Measurements from ENCODE around the gene RPS16.
"Not testable (repeated sequence)": the region's sequence is repeated elsewhere in the genome, so short reads cannot be mapped to it uniquely, and the experiment has no call there.

The RPS16 gene
- total RNA-seq: 459 to 701 reads per million in 2 experiments

- DNase-seq (ENCODE audit: low read depth): peak; percentile 98
Measured at GRCh38 chr19:39435499-39436349, at the start of gene RPS16. TSS of gene RPS16 (minus strand) at chr19:39435949. CDS start at chr19:39435895, 54 bp downstream.

GRCh38 chr19:39483141-39483540, 47.4 kb upstream of the RPS16 start:
- no peak for DNase-seq (ENCODE audit: low read depth)

GRCh38 chr19:39481676-39482075, 45.9 kb upstream of the RPS16 start:
- DNase-seq (ENCODE audit: low read depth): no peak

GRCh38 chr19:39481229-39481545, 45.4 kb upstream of the RPS16 start:
- no peak for DNase-seq (ENCODE audit: low read depth)

GRCh38 chr19:39480337-39481228, 44.8 kb upstream of the RPS16 start, which contains the start of gene TIMM50:
TSS of gene TIMM50 (plus strand) at chr19:39480838. CDS start at chr19:39480854, 16 bp downstream.
- peak; percentile 95 for DNase-seq (ENCODE audit: low read depth)

GRCh38 chr19:39479916-39480315, 44.2 kb upstream of the RPS16 start:
- DNase-seq (ENCODE audit: low read depth): no peak

- DNase-seq (ENCODE audit: low read depth): not testable (repeated sequence)
Measured at GRCh38 chr19:39479319-39479801, 43.6 kb upstream of the RPS16 start.

- no peak for DNase-seq (ENCODE audit: low read depth)
Measured at GRCh38 chr19:39475748-39476147, 40.0 kb upstream of the RPS16 start.

- peak; percentile 62 for DNase-seq (ENCODE audit: low read depth)
Measured at GRCh38 chr19:39474139-39474620, 38.4 kb upstream of the RPS16 start.

GRCh38 chr19:39473443-39473960, 37.8 kb upstream of the RPS16 start:
- no peak for DNase-seq (ENCODE audit: low read depth)

- DNase-seq (ENCODE audit: low read depth): no peak
Measured at GRCh38 chr19:39472746-39473442, 37.1 kb upstream of the RPS16 start.

GRCh38 chr19:39471756-39472536, 36.2 kb upstream of the RPS16 start:
- DNase-seq (ENCODE audit: low read depth): no peak

- DNase-seq (ENCODE audit: low read depth): no peak
Measured at GRCh38 chr19:39470724-39471339, 35.1 kb upstream of the RPS16 start.

GRCh38 chr19:39469567-39469966, 33.8 kb upstream of the RPS16 start:
- no peak for DNase-seq (ENCODE audit: low read depth)

- no peak for DNase-seq (ENCODE audit: low read depth)
Measured at GRCh38 chr19:39469036-39469435, 33.3 kb upstream of the RPS16 start.

GRCh38 chr19:39467941-39468340, 32.2 kb upstream of the RPS16 start:
- no peak for DNase-seq (ENCODE audit: low read depth)

GRCh38 chr19:39465956-39466747, 30.4 kb upstream of the RPS16 start:
- DNase-seq (ENCODE audit: low read depth): no peak

GRCh38 chr19:39463403-39463802, 27.7 kb upstream of the RPS16 start:
- DNase-seq (ENCODE audit: low read depth): no peak

GRCh38 chr19:39451257-39451656, 15.5 kb upstream of the RPS16 start:
- DNase-seq (ENCODE audit: low read depth): not testable (repeated sequence)

Measured in T follicular helper cell (primary cell).